ENCODE measurements around the gene UBR3. TPM values are rescaled to one million over a fixed set of nuclear protein-coding genes. Genes with fewer than 3 reads are reported as not detected.
"Not testable (repeated sequence)": the region's sequence is repeated elsewhere in the genome, so short reads cannot be mapped to it uniquely, and the experiment has no call there.

UBR3 gene
- total RNA-seq, 2 donors from 2014 or later: 20.4 to 24.8 TPM

GRCh38 chr2:170113168-170113894 lies 286.1 kb downstream of the UBR3 start:
- WGBS, 2 experiments (ENCODE audit: insufficient coverage in 1 of 2, insufficient read length in 1 of 2): 84 to 88% methylated on average over 4 of the region's 4 CpGs
- Mint-ChIP-seq H3K27me3 (ENCODE audit: insufficient read depth) (peaks cover 81% of the 10 kb centered on the region), H3K9me3 (peaks cover 64% of the 10 kb centered on the region), H3K4me3 (no peak overlapping the region), H3K36me3 (ENCODE audit: low read depth) (peaks cover 4% of the 10 kb centered on the region), H3K27ac (no peak overlapping the region), H3K4me1 (no peaks in the 10 kb centered on the region)
- Histone ChIP-seq H3K4me1 (ENCODE audit: control insufficient read depth, insufficient read depth, low read length) (no peaks in the 10 kb centered on the region), H3K27ac (ENCODE audit: low read depth, low read length) (no peak overlapping the region), H3K27me3 (ENCODE audit: control insufficient read depth, insufficient read depth, low read length, poor library complexity, severe bottlenecking) (peaks cover 7% of the 10 kb centered on the region), H3K4me3 (ENCODE audit: low read length) (no peak overlapping the region), H3K36me3 (ENCODE audit: control insufficient read depth, insufficient read depth, low read length) (no peaks in the 10 kb centered on the region), H3K9me3 (ENCODE audit: control insufficient read depth, low read length) (peaks cover 74% of the 10 kb centered on the region), H3K9ac (ENCODE audit: extremely low read depth, low read length, poor library complexity, severe bottlenecking) (no peak overlapping the region)
- TF ChIP-seq CTCF (conservative IDR thresholded peaks at IDR 0.05): no peak
- no peak for DNase-seq

DNA sequence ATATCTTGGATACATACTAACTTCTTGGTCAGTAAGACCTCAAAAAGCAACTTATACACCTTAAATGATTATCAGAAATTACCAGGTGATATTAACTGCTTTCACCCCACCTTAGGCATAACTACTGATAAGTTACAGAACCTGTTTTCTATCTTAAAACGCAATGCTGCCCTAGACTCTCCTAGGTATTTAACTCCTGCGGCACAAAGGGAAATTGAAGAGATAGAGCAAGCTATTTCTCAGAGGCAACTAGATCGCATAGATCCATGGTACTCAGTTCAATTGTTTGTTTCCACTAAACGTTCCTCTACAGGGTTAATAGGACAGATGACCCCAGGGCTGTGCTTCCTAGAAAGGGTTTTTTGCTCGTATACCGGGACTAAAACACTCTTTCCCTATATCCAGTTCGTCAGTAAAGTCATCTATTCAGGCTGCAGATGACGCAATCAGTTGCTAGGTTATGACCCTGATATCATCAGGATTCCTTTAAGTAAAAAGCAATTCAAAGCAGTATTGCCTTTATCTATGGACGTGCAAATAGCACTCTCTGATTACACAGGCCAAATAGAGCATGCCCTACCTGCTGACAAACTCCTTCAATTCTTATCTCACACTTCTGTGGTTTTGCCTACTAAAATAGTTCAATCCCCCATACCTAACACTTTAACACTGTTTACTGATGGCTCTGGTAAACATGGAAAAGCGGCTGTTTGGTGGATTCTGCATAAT lies 288.4 kb downstream of the UBR3 start:
- Histone ChIP-seq H3K4me3 (ENCODE audit: low read length) (peak overlapping the region; percentile 56), H3K9ac (ENCODE audit: extremely low read depth, low read length, poor library complexity, severe bottlenecking) (no peak overlapping the region), H3K27me3 (ENCODE audit: control insufficient read depth, insufficient read depth, low read length, poor library complexity, severe bottlenecking) (peaks cover 7% of the 10 kb centered on the region), H3K4me1 (ENCODE audit: control insufficient read depth, insufficient read depth, low read length) (no peaks in the 10 kb centered on the region), H3K9me3 (ENCODE audit: control insufficient read depth, low read length) (peaks cover 96% of the 10 kb centered on the region), H3K36me3 (ENCODE audit: control insufficient read depth, insufficient read depth, low read length) (no peaks in the 10 kb centered on the region), H3K27ac (ENCODE audit: low read depth, low read length) (no peak overlapping the region)
- no peak overlapping the region for H3K4me3 Mint-ChIP-seq
- H3K36me3 Mint-ChIP-seq (ENCODE audit: low read depth): peaks cover 12% of the 10 kb centered on the region
- no peak overlapping the region for H3K27ac Mint-ChIP-seq
- H3K27me3 Mint-ChIP-seq (ENCODE audit: insufficient read depth): peaks cover 80% of the 10 kb centered on the region
- DNase-seq: no peak
- H3K9me3 Mint-ChIP-seq: peaks cover 86% of the 10 kb centered on the region
- no peaks in the 10 kb centered on the region for H3K4me1 Mint-ChIP-seq
- WGBS, 2 experiments (ENCODE audit: insufficient coverage in 1 of 2, insufficient read length in 1 of 2): 86 to 89% methylated on average over 9 to 10 of the region's 10 CpGs
- TF ChIP-seq CTCF (conservative IDR thresholded peaks at IDR 0.05): no peak

- H3K9me3 Mint-ChIP-seq: peaks cover 69% of the 10 kb centered on the region
- H3K27me3 Mint-ChIP-seq (ENCODE audit: insufficient read depth): peaks cover 71% of the 10 kb centered on the region
- no peaks in the 10 kb centered on the region for H3K4me1 Mint-ChIP-seq
- H3K27ac ChIP-seq (ENCODE audit: low read depth, low read length): no peak overlapping the region
- H3K4me3 ChIP-seq (ENCODE audit: low read length): peak overlapping the region; percentile 38
- no peak for TF ChIP-seq CTCF (conservative IDR thresholded peaks at IDR 0.05)
- no peak overlapping the region for H3K4me3 Mint-ChIP-seq
- H3K36me3 Mint-ChIP-seq (ENCODE audit: low read depth): peaks cover 12% of the 10 kb centered on the region
- WGBS, 2 experiments (ENCODE audit: insufficient coverage in 1 of 2, insufficient read length in 1 of 2): 91 to 100% methylated on average over 1 to 2 of the region's 2 CpGs
- H3K36me3 ChIP-seq (ENCODE audit: control insufficient read depth, insufficient read depth, low read length): no peaks in the 10 kb centered on the region
- peaks cover 7% of the 10 kb centered on the region for H3K27me3 ChIP-seq (ENCODE audit: control insufficient read depth, insufficient read depth, low read length, poor library complexity, severe bottlenecking)
- H3K27ac Mint-ChIP-seq: no peak overlapping the region
- H3K4me1 ChIP-seq (ENCODE audit: control insufficient read depth, insufficient read depth, low read length): no peaks in the 10 kb centered on the region
- no peak for DNase-seq
- peaks cover 99% of the 10 kb centered on the region for H3K9me3 ChIP-seq (ENCODE audit: control insufficient read depth, low read length)
- no peak overlapping the region for H3K9ac ChIP-seq (ENCODE audit: extremely low read depth, low read length, poor library complexity, severe bottlenecking)
These were observed 291.4 kb downstream of the UBR3 start for GRCh38 chr2:170118641-170119040.

GRCh38 chr2:170119326-170119725 lies 292.1 kb downstream of the UBR3 start:
- H3K4me3 Mint-ChIP-seq; DNase-seq; H3K4me1 ChIP-seq (ENCODE audit: control insufficient read depth, insufficient read depth, low read length); H3K27ac ChIP-seq (ENCODE audit: low read depth, low read length); H3K27ac Mint-ChIP-seq; H3K36me3 ChIP-seq (ENCODE audit: control insufficient read depth, insufficient read depth, low read length); H3K4me1 Mint-ChIP-seq; H3K27me3 ChIP-seq (ENCODE audit: control insufficient read depth, insufficient read depth, low read length, poor library complexity, severe bottlenecking); H3K9ac ChIP-seq (ENCODE audit: extremely low read depth, low read length, poor library complexity, severe bottlenecking): not testable (repeated sequence)
- Histone ChIP-seq H3K4me3 (ENCODE audit: low read length) (peak overlapping the region; percentile 65), H3K9me3 (ENCODE audit: control insufficient read depth, low read length) (peaks cover 95% of the 10 kb centered on the region)
- Mint-ChIP-seq H3K36me3 (ENCODE audit: low read depth) (peaks cover 12% of the 10 kb centered on the region), H3K27me3 (ENCODE audit: insufficient read depth) (peaks cover 64% of the 10 kb centered on the region), H3K9me3 (peaks cover 62% of the 10 kb centered on the region)
- WGBS, 2 experiments (ENCODE audit: insufficient coverage in 1 of 2, insufficient read length in 1 of 2): 74 to 100% methylated on average over 3 to 4 of the region's 4 CpGs

Measured in endodermal cell (in vitro differentiated cells).